ENCODE measurements around the gene ETF1.

- TF ChIP-seq CTCF (conservative IDR thresholded peaks at IDR 0.05; ENCODE audit: low read depth, low read length), result no peak
- no peak for TF ChIP-seq EZH2phosphoT487 (IDR thresholded peaks at IDR 0.05; ENCODE audit: borderline replicate concordance, low read length)
- TF ChIP-seq EZH2 (IDR thresholded peaks at IDR 0.05; ENCODE audit: low read length, unreplicated experiment), result no peak
Observed at GRCh38 chr5:138580777-138581176, 37.7 kb upstream of the ETF1 start.

All from PC-3 (cell line).